ENCODE data around the gene GLE1.

GRCh38 chr9:128529191-128529590, 24.7 kb downstream of the GLE1 start:
- TF ChIP-seq CTCF (IDR thresholded peaks at IDR 0.05; ENCODE audit: low read depth, low read length, poor library complexity, severe bottlenecking) (no peak), EZH2phosphoT487 (IDR thresholded peaks at IDR 0.05; ENCODE audit: borderline replicate concordance, low read length) (no peak)
